HepG2 (cell line): Measurements from ENCODE around the gene CDK10. TPM values are rescaled to one million over a fixed set of nuclear protein-coding genes. Genes with fewer than 3 reads are reported as not detected.

Source experiments
- CENPT ChIP-seq: sonication (generic); formaldehyde crosslinking; IDR thresholded peaks from 2 replicates; pipeline ENCODE4 v1.8.0; 2022; ENCODE audit warnings: low read depth, mild to moderate bottlenecking, moderate library complexity, missing genetic modification reagents
- CHD2 ChIP-seq: IDR thresholded peaks from 2 replicates; pipeline ENCODE4 v1.6.1; 2011; ENCODE audit warnings: low read depth, low read length, improper control_type of control experiment
- GLI4 ChIP-seq: sonication (generic); formaldehyde crosslinking; IDR thresholded peaks from 2 replicates; pipeline ENCODE4 v1.5.1; 2020; ENCODE audit warnings: missing genetic modification reagents, mild to moderate bottlenecking, moderate library complexity, borderline replicate concordance
- HBP1 ChIP-seq: IDR thresholded peaks from 2 replicates; pipeline ENCODE4 v1.6.1; 2016; ENCODE audit warnings: low read depth, control low read depth
- KAT2B ChIP-seq: fragments of 150-350 bp; IDR thresholded peaks from 2 replicates; pipeline ENCODE4 v1.6.1; 2014; ENCODE audit warnings: low read depth, low read length, borderline replicate concordance
- KDM5B ChIP-seq: sonication (generic); formaldehyde crosslinking; IDR thresholded peaks from 2 replicates; pipeline ENCODE4 v1.4.0; 2020; ENCODE audit warnings: missing genetic modification reagents, mild to moderate bottlenecking, borderline replicate concordance
- TAF15 ChIP-seq: fragments of 200-400 bp; formaldehyde crosslinking; IDR thresholded peaks from one replicate; pipeline ENCODE4 v1.6.1; 2018; ENCODE audit warnings: mild to moderate bottlenecking, low read depth, low read length; ENCODE audit not compliant: poor library complexity, severe bottlenecking
- THRA ChIP-seq: sonication (generic); formaldehyde crosslinking; IDR thresholded peaks from 2 replicates; pipeline ENCODE4 v1.4.0; 2020; ENCODE audit warnings: missing genetic modification reagents, borderline replicate concordance
- TRAFD1 ChIP-seq: sonication (generic); formaldehyde crosslinking; IDR thresholded peaks from 2 replicates; pipeline ENCODE4 v1.5.1; 2020; ENCODE audit warnings: missing genetic modification reagents, mild to moderate bottlenecking, borderline replicate concordance
- ZBTB4 ChIP-seq: sonication (generic); formaldehyde crosslinking; IDR thresholded peaks from 2 replicates; pipeline ENCODE4 v1.4.0; 2020; ENCODE audit warnings: missing genetic modification reagents, mild to moderate bottlenecking, borderline replicate concordance
- ZFY ChIP-seq: sonication (generic); formaldehyde crosslinking; IDR thresholded peaks from 2 replicates; pipeline ENCODE4 v1.4.0; 2020; ENCODE audit warnings: missing genetic modification reagents
- ZNF275 ChIP-seq: sonication (generic); formaldehyde crosslinking; IDR thresholded peaks from 2 replicates; pipeline ENCODE4 v1.8.0; 2022; ENCODE audit warnings: missing genetic modification reagents, mild to moderate bottlenecking, inconsistent platforms, borderline replicate concordance
- ZNF333 ChIP-seq: sonication (generic); formaldehyde crosslinking; IDR thresholded peaks from 2 replicates; pipeline ENCODE4 v1.4.0; 2020; ENCODE audit warnings: mild to moderate bottlenecking, missing genetic modification reagents, borderline replicate concordance
- ZNF558 ChIP-seq: sonication (generic); formaldehyde crosslinking; IDR thresholded peaks from 2 replicates; pipeline ENCODE4 v1.9.0; 2022; ENCODE audit warnings: mild to moderate bottlenecking, missing genetic modification reagents, borderline replicate concordance
- ZSCAN29 ChIP-seq: sonication (generic); formaldehyde crosslinking; conservative IDR thresholded peaks from 2 replicates; pipeline ENCODE4 v1.4.0; 2020; ENCODE audit warnings: mild to moderate bottlenecking, missing genetic modification reagents
- polyA plus RNA-seq, 8 experiments: library from polyadenylated mRNA; depleted of rRNA in 3 of 8; stranded (reverse) in 7 of 8; unstranded in 1 of 8; fragments of >200 nt; fragmentation: Illumina TruSeq in 4 of 8; extraction: Trizol in 4 of 8; gene quantifications; 2 replicates each; pipeline versions ENCODE4 v1.2.1 to v1.2.3, GENCODE V29; 2011 to 2016; ENCODE audit warnings: low read depth in 4 of 8, missing spikeins in 1 of 8, mixed read lengths in 1 of 8; ENCODE audit not compliant: insufficient read depth in 1 of 8
- total RNA-seq, 5 experiments: library from RNA; depleted of rRNA; stranded (reverse); fragments of >200 nt; fragmentation: Illumina TruSeq; extraction: Trizol; gene quantifications; 2 replicates each; pipeline ENCODE4 v1.2.3, GENCODE V29; 2016; ENCODE audit warnings: low read depth in 1 of 5

Gene CDK10
- total and polyA plus RNA-seq, 2 of the 13 experiments (the other 11 are each of a cell fraction or from before 2014, with no cell fraction given): 2.5 to 3.9 TPM

GRCh38 chr16:89720813-89721545 is 34.5 kb downstream of the CDK10 start, which contains the start of the genes VPS9D1 and ZNF276 (continued):
- TF ChIP-seq ZBTB4 (CRISPR knock-in tag) (no peak), ZSCAN29 (CRISPR knock-in tag) (peak; percentile 60; the same call in 1 of the 2 replicates), HBP1 (CRISPR knock-in tag) (no peak; the same call in none of the 2 replicates), TAF15 (no peak), ZFY (peak; percentile 98), CHD2 (peak; percentile 66), ZNF333 (CRISPR knock-in tag) (no peak; the same call in 1 of the 2 replicates), CENPT (no peak; the same call in 1 of the 2 replicates), KDM5B (CRISPR knock-in tag) (peak; percentile 67), ZNF558 (CRISPR knock-in tag) (peak; percentile 41; the same call in 1 of the 2 replicates), KAT2B (no peak), ZNF275 (CRISPR knock-in tag) (0 out of 2 replicates have a peak, but pooled peaks have one; percentile 21), THRA (CRISPR knock-in tag) (no peak; the same call in 1 of the 2 replicates), TRAFD1 (CRISPR knock-in tag) (no peak), GLI4 (CRISPR knock-in tag) (peak; percentile 82; the same call in 1 of the 2 replicates)
